PFSK-1 (cell line): ENCODE data around the gene PHLDB3.

Source experiments
- FOXP2 ChIP-seq: optimal IDR thresholded peaks from 2 replicates; pipeline ENCODE3; 2011; ENCODE audit warnings: borderline replicate concordance, control low read depth, inconsistent platforms; ENCODE audit not compliant: insufficient read depth; ENCODE audit errors: extremely low read length, extremely low read depth
- POLR2AphosphoS5 ChIP-seq: IDR thresholded peaks from 2 replicates; pipeline ENCODE4 v1.6.1; 2012; ENCODE audit warnings: low read depth, mild to moderate bottlenecking, control low read depth, low read length, moderate library complexity
- SIN3A ChIP-seq: IDR thresholded peaks from 2 replicates; pipeline ENCODE4 v1.6.1; 2012; ENCODE audit warnings: mild to moderate bottlenecking, low read length, moderate library complexity, borderline replicate concordance; ENCODE audit not compliant: insufficient read depth
- TAF1 ChIP-seq: IDR thresholded peaks from 2 replicates; pipeline ENCODE4 v1.6.1; 2012; ENCODE audit warnings: low read length, control low read depth, borderline replicate concordance; ENCODE audit not compliant: insufficient read depth
- TF ChIP-seq, protein P1 (sequence below), 2 experiments: IDR thresholded peaks; 2 replicates each; pipeline versions ENCODE4 v1.6.1 to v1.8.0; 2011 to 2012; ENCODE audit warnings: low read depth in 2 of 2, low read length in 2 of 2, control low read depth in 1 of 2, inconsistent platforms in 1 of 2, mild to moderate bottlenecking in 1 of 2, moderate library complexity in 1 of 2; ENCODE audit not compliant: insufficient read depth in 1 of 2

Gene PHLDB3

DNA sequence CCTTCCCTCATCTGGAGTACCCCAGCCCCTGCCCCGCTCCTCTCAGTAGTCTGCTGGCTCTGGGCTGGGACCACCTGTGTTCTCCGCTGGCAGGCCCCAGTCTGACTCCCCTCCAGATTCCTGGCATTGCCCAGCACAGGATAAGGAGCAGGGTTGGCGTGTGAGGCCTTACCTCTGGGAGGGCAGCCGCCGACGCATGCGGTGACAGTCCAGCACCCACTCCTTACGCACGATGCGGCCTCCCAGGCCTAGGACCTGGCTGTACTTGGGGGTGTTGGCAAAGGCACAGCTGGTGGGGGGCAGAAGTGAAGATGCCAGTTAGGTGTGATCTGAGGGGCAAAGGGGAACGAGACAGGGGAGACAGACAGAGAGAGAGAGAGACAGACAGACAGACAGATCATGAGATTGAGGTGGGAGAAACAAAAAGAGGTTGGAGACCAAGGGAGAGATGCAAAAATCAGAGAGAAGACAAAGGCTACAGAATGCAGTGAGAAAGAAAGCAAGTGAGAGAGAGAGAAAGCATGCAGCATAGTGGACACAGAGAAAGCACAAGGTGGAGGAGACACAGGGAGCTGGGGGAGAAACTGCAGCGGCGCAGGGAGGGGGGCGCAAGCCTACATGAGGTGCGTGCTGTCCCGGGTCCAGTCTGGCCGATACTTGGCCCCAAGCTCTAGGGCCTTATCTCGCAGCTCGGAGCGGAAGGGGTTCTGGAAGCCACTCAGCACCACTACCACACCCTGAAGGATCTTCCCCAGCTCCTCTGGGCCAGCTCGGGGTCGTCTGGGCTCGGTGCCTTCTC lies 47.1 kb upstream of the PHLDB3 start:
- TF ChIP-seq, protein P1, sequence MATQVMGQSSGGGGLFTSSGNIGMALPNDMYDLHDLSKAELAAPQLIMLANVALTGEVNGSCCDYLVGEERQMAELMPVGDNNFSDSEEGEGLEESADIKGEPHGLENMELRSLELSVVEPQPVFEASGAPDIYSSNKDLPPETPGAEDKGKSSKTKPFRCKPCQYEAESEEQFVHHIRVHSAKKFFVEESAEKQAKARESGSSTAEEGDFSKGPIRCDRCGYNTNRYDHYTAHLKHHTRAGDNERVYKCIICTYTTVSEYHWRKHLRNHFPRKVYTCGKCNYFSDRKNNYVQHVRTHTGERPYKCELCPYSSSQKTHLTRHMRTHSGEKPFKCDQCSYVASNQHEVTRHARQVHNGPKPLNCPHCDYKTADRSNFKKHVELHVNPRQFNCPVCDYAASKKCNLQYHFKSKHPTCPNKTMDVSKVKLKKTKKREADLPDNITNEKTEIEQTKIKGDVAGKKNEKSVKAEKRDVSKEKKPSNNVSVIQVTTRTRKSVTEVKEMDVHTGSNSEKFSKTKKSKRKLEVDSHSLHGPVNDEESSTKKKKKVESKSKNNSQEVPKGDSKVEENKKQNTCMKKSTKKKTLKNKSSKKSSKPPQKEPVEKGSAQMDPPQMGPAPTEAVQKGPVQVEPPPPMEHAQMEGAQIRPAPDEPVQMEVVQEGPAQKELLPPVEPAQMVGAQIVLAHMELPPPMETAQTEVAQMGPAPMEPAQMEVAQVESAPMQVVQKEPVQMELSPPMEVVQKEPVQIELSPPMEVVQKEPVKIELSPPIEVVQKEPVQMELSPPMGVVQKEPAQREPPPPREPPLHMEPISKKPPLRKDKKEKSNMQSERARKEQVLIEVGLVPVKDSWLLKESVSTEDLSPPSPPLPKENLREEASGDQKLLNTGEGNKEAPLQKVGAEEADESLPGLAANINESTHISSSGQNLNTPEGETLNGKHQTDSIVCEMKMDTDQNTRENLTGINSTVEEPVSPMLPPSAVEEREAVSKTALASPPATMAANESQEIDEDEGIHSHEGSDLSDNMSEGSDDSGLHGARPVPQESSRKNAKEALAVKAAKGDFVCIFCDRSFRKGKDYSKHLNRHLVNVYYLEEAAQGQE (IDR thresholded peaks at IDR 0.05; ENCODE audit: insufficient read depth in 1 of 2, low read depth in 2 of 2, low read length in 2 of 2): no peak
- TF ChIP-seq SIN3A (no peak), FOXP2 (no peak), POLR2AphosphoS5 (no peak), TAF1 (no peak)

- TF ChIP-seq, protein P1 (IDR thresholded peaks at IDR 0.05; ENCODE audit: insufficient read depth in 1 of 2, low read depth in 2 of 2, low read length in 2 of 2): no peak
- no peak for TF ChIP-seq POLR2AphosphoS5
- no peak for TF ChIP-seq SIN3A
- TF ChIP-seq FOXP2: no peak
- TF ChIP-seq TAF1: no peak
These were observed 44.2 kb upstream of the PHLDB3 start for GRCh38 chr19:43548706-43549105.

DNA sequence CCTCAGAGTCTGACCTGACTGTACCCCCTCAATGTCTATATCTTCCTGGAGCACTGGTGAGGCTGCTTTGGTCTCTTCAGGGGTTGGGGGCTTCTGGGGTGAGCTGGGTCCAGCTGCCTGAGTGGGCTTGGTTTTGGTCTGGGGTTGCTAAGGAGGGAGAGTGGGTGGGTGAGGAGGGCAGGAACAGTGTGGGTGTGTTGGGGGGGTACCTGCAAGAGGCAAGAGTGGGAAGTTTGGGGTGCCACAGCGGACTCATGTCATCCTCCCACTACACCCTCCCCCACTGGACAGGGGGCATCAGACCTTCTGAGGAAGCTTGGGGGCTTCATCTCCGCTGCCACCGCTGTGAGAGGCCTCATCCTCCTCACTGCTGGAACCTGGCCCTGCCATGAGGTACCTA lies 42.0 kb upstream of the PHLDB3 start:
- TF ChIP-seq, protein P1 (IDR thresholded peaks at IDR 0.05; ENCODE audit: insufficient read depth in 1 of 2, low read depth in 2 of 2, low read length in 2 of 2): no peak
- TF ChIP-seq POLR2AphosphoS5 (no peak), SIN3A (no peak), FOXP2 (no peak), TAF1 (no peak)

GRCh38 chr19:43545981-43546380 lies 41.4 kb upstream of the PHLDB3 start:
- TF ChIP-seq FOXP2 (no peak), SIN3A (no peak), POLR2AphosphoS5 (no peak), TAF1 (no peak)
- TF ChIP-seq, protein P1 (IDR thresholded peaks at IDR 0.05; ENCODE audit: insufficient read depth in 1 of 2, low read depth in 2 of 2, low read length in 2 of 2): no peak
